ENCODE results near the gene SCIN. TPM values are rescaled to one million over a fixed set of nuclear protein-coding genes. Genes with fewer than 3 reads are reported as not detected.

The SCIN gene
- total and polyA plus RNA-seq, 2 donors (not counting 1 experiment from before 2014, with no cell fraction given) = 0.49 to 0.97 TPM

GRCh38 chr7:12595148-12595547 lies 24.6 kb downstream of the SCIN start:
- no peaks in the 10 kb centered on the region for H3K27me3 ChIP-seq (replicated peaks in 1 of 4; ENCODE audit: control extremely low read depth in 1 of 4, control insufficient read depth in 3 of 4, insufficient read depth in 4 of 4, low read length in 3 of 4)
- H3K4me3 Mint-ChIP-seq = no peak overlapping the region
- no peak overlapping the region for H3K9ac ChIP-seq (ENCODE audit: low read length)
- TF ChIP-seq CTCF (IDR thresholded peaks at IDR 0.05) = no peak
- TF ChIP-seq EZH2 (IDR thresholded peaks at IDR 0.05; ENCODE audit: borderline replicate concordance, insufficient read depth, low read depth, low read length, poor library complexity, severe bottlenecking) = no peak
- no peaks in the 10 kb centered on the region for H3K27me3 Mint-ChIP-seq
- POLR2A ChIA-PET = no interaction called here
- CTCF ChIA-PET = no interaction called here
- H3K4me2 ChIP-seq (replicated peaks; ENCODE audit: low read depth, low read length, poor library complexity, severe bottlenecking) = no peak overlapping the region
- peaks cover 0 to 6% (median 0%) of the 10 kb centered on the region in 3 donors for H3K9me3 ChIP-seq (ENCODE audit: control extremely low read depth in 1 of 3, control insufficient read depth in 2 of 3, insufficient read depth in 1 of 3, low read length in 2 of 3)
- DNase-seq (no peak), ATAC-seq (ENCODE audit: low read depth) (no peak)
- H3K27ac Mint-ChIP-seq = no peak overlapping the region
- H3K27ac ChIP-seq (ENCODE audit: low read length in 2 of 2) = no peak overlapping the region
- WGBS (ENCODE audit: insufficient coverage) = 100% methylated on average over 4 of the region's 7 CpGs
- no peak overlapping the region for H3K4me3 ChIP-seq (ENCODE audit: control extremely low read depth in 1 of 5, extremely low read depth in 1 of 5, insufficient read depth in 1 of 5, low read depth in 2 of 5, low read length in 4 of 5)
- H3K36me3 ChIP-seq (replicated peaks in 1 of 2; ENCODE audit: control extremely low read depth in 1 of 2, control insufficient read depth in 1 of 2, extremely low read depth in 1 of 2, insufficient read depth in 2 of 2, low read length in 1 of 2) = no peaks in the 10 kb centered on the region
- H3K4me1 ChIP-seq (ENCODE audit: control insufficient read depth in 2 of 2, insufficient read depth in 2 of 2, low read length in 2 of 2) = no peaks in the 10 kb centered on the region
- no peaks in the 10 kb centered on the region for H3K79me2 ChIP-seq (ENCODE audit: control insufficient read depth, insufficient read depth, low read length)
- no peaks in the 10 kb centered on the region for H3K9me3 Mint-ChIP-seq (ENCODE audit: insufficient read depth)
- H4K20me1 ChIP-seq (ENCODE audit: control insufficient read depth, insufficient read depth, low read length, poor library complexity, severe bottlenecking) = no peaks in the 10 kb centered on the region
- no peaks in the 10 kb centered on the region for H3K4me1 Mint-ChIP-seq
- intact Hi-C loops (cut with micrococcal nuclease) = no loop called here
- H2AFZ ChIP-seq (ENCODE audit: insufficient read depth, low read depth, low read length, poor library complexity, severe bottlenecking) = no peak overlapping the region

- Histone ChIP-seq H2AFZ (ENCODE audit: insufficient read depth, low read depth, low read length, poor library complexity, severe bottlenecking) (no peak overlapping the region), H3K4me1 (ENCODE audit: control insufficient read depth in 2 of 2, insufficient read depth in 2 of 2, low read length in 2 of 2) (no peaks in the 10 kb centered on the region)
- no peak overlapping the region for H3K27ac Mint-ChIP-seq
Observed at GRCh38 chr7:12596225-12596790, 25.8 kb downstream of the SCIN start.

More at GRCh38 chr7:12596225-12596790, 25.8 kb downstream of the SCIN start:
- ChIA-PET CTCF (no interaction called here), POLR2A (no interaction called here)
- intact Hi-C loops (cut with micrococcal nuclease) = no loop called here
- TF ChIP-seq CTCF (IDR thresholded peaks at IDR 0.05) = no peak
- no peak for TF ChIP-seq EZH2 (IDR thresholded peaks at IDR 0.05; ENCODE audit: borderline replicate concordance, insufficient read depth, low read depth, low read length, poor library complexity, severe bottlenecking)
- Mint-ChIP-seq H3K4me1 (no peaks in the 10 kb centered on the region), H3K4me3 (no peak overlapping the region), H3K27me3 (no peaks in the 10 kb centered on the region), H3K9me3 (ENCODE audit: insufficient read depth) (no peaks in the 10 kb centered on the region)
- no peaks in the 10 kb centered on the region for H4K20me1 ChIP-seq (ENCODE audit: control insufficient read depth, insufficient read depth, low read length, poor library complexity, severe bottlenecking)
- no peaks in the 10 kb centered on the region for H3K36me3 ChIP-seq (replicated peaks in 1 of 2; ENCODE audit: control extremely low read depth in 1 of 2, control insufficient read depth in 1 of 2, extremely low read depth in 1 of 2, insufficient read depth in 2 of 2, low read length in 1 of 2)
- DNase-seq = no peak
- no peak overlapping the region for H3K4me2 ChIP-seq (replicated peaks; ENCODE audit: low read depth, low read length, poor library complexity, severe bottlenecking)
- ATAC-seq (ENCODE audit: low read depth) = no peak
- no peaks in the 10 kb centered on the region for H3K27me3 ChIP-seq (replicated peaks in 1 of 4; ENCODE audit: control extremely low read depth in 1 of 4, control insufficient read depth in 3 of 4, insufficient read depth in 4 of 4, low read length in 3 of 4)
- no peak overlapping the region for H3K9ac ChIP-seq (ENCODE audit: low read length)
- no peaks in the 10 kb centered on the region for H3K79me2 ChIP-seq (ENCODE audit: control insufficient read depth, insufficient read depth, low read length)
- no peak overlapping the region for H3K27ac ChIP-seq (ENCODE audit: low read length in 2 of 2)
- 86% methylated on average over 7 of the region's 7 CpGs for WGBS (ENCODE audit: insufficient coverage)
- peaks cover 0 to 6% (median 0%) of the 10 kb centered on the region in 3 donors for H3K9me3 ChIP-seq (ENCODE audit: control extremely low read depth in 1 of 3, control insufficient read depth in 2 of 3, insufficient read depth in 1 of 3, low read length in 2 of 3)
- H3K4me3 ChIP-seq (ENCODE audit: control extremely low read depth in 1 of 5, extremely low read depth in 1 of 5, insufficient read depth in 1 of 5, low read depth in 2 of 5, low read length in 4 of 5) = no peak overlapping the region
